ELR (cell line): Measurements from ENCODE around the gene CFAP74.
A peak's percentile ranks its signal among the peaks of the same experiment; 100 is the strongest.

ENCODE experiments used
- DNase-seq: peaks from one replicate; pipeline ENCODE4 v3.0.0-alpha.2; 2015; ENCODE audit warnings: low read depth

Gene CFAP74

DNA sequence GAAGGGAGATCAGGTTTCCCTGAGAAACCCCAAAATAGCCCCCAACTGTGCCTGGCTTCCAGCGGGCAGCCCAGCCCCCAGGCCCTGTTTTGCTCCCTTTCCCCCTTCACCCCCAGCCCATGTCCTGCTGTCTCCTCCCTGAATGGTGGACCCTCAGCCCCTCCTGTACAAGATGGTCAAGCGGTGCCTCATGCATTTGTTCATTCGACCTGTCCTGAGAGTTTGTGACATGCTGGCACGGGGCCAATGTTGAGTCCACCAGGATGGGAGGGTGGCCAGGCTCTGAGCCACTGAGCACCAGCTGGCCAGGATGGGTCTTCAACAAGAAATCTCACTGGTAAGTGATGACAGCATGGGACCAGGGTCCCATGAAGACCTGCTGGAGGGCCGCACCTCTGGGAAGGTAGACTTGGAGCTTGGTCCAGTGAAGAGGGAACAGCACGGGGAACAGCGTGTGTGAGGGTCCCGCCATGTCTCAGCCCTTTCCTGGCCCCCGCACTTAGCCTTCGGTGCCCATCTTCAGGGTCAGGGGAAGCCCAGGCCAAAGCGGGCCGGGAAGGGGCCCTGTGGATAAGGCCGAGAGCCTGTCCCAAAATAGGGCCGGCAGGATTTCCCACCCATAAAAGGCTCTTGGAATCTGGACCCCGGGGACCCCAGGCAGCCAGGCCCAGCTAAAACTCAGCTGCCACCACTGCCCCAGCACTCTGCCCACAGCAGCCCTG, 88.5 kb downstream of the CFAP74 start, which contains the start of gene CALML6:
Gene CALML6 (plus strand): TSS at position 290 of the 722 bp plus-strand sequence. CDS start 21 bp downstream, at position 311.
- DNase-seq: no peak

DNA sequence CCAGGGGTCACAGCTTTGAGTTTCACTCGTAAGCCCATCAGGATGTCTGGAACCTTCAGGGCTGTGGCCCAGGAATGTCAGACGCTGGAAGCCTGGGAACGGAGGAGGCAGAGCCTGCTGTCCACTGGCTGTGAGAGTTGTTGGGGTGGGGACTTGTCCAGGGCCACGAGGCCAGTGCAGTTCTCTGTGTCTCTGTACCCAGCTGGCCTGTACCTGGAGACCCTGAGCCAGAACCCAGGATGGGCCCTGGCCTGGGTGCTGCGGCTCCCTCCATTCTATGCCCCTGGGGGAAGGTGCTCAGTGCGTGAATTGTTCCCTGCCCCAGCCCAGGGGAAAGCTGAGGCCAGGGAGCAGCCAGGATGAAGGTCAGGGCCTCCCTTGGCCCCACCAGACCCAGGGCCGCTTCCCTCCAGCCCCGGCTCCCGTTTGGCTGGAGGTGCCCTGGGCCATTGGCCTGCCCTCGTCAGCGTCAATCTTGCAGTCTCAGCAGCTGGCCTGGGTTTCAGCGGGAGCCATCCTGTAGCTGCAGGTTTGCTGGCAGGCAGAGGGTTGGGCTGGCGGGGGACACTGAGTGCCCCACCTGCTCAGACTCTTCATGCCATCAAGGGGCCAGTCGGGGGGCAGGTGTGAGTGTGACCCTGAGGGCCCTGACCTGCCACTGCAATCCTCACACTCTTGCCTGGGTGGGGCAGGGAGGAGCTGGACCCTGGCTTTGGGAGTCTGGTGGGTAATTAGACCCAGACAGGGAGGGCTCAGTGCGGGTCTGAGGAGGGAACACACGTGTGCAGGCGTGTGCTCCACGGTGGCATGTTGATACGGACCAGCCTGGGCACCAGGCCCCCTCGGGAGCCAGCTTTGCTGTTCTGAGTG, 89.2 kb downstream of the CFAP74 start:
- DNase-seq: no peak

DNA sequence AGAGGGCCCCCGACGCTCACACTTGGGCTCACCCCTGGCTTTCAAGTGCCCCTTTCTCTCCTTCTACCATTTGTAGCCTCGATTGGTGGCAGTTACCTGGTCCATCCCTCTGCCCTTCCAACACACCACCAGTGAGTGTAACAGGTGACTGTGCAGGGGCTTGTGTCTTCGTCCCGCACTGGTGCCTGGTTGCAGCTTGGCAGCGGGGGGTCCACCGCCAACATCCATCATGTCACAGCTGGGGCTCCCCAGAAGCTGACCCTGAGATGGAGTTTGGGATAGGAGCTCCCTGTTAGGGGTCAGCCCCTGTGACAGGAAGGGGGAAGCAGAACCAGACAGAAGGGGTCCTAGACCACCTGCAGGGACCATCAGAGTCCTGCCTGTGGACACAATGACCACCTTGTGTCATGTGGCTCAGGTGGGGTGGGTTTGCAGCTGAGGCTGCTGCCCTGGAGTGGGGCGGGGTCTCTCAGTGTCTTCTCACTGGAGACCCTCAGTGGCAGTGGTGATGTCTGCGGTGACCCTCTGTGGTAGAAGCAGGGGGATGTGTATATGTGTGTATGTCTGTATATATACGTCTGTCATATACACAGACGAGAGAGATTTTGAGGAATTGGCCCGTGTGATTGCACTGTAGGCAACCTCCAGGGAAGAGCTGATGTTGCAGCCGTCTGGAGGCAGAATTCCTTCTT, 92.1 kb downstream of the CFAP74 start:
- no peak for DNase-seq

DNA sequence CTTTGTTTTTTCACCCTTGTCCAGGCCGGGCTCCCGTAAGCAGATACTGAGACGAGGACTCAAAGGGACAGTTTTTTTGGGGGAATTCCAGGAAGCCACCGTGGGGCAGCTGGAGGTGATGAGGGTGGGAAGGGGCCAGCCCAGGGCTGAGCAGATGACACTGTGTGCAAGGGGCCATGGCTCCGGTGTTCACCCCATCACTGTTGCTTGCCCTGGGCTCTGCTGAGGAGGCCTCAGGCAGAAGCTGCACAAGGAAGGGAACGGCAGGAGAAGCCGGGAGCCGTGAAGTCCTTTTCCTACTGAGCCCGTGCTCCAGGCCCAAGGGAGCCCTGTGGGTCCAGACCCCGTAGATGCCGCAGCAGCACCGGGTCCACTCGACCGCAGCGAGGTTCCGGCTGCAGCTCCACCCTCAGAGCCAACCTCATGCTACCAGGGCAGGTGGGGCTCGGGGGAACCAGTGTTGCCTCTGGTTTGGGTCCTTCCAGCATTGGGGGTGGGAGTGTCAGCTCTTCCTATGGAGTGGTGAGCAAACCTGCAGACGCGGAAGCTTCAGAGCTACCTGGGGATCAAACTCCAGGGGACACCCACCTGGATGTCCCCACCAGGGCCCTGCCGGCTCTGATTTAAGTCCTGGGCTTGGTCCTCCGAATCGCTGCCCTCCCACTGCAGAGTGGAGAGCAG, 92.8 kb downstream of the CFAP74 start:
- DNase-seq: no peak

DNA sequence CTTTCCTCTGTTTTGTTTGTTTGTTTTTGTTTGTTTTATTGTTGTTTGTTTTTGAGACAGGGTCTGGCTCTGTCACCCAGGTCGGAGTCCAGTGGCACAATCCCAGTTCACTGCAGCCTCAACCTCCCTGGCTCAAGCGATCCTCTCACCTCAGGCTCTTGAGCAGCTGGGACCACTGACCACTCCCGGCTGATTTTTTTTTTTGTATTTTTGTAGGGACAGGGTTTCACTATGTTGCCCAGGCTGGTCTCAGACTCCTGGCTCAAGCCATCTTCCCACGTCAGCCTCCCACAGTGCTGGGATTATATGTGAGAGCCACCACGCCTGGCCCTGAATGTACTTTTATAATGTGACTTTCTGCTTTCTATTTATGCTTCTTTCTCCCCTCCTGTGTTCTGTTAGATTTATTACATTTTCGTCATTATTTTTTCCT, 93.5 kb downstream of the CFAP74 start:
- DNase-seq: no peak

DNA sequence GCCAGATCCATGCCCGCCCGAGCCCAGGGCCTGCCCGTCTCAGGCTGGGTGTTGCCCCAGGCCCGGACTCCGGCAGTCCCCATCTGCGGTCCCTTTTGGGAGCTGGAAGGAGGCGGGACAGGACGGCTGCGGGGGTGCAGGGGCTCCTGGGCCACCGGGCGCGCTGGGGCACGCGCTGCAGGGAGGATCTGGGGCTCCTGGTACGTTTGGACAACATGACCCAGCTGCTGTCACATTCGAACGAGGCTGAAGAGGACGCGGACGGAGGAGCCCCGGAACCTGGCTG, 95.1 kb downstream of the CFAP74 start:
- no peak for DNase-seq

DNA sequence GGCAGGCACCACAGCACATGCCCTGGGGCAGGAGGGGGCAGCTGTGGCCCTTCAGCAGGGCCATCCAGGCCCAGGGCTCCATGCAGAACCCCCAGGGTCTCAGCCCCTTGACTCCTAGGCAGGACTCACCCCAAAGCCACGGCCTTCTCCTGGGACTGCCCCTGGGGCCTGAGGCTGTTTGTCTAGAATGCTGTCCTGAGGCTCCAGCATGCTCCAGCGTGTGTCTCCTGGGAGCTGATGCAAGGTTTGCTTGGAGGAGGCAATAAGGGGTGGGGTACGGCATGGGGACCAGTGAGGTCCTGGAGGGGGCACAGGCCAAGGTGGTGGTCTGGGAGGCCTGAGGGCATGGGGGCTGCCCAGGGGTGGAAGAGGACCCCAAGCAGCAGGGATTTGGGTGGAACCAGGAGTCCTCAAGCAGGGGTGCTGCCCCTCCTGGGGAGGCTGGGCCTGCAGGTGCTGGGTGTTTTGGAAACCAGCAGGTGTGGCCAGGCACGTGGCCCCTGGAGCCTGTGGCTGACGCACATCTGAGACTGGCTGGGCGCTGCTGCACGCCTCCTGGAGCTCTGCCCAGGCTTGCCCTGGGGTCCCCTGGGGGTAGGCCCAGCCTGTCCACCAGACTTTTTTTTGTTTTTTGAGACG, 96.4 kb downstream of the CFAP74 start:
- no peak for DNase-seq

DNA sequence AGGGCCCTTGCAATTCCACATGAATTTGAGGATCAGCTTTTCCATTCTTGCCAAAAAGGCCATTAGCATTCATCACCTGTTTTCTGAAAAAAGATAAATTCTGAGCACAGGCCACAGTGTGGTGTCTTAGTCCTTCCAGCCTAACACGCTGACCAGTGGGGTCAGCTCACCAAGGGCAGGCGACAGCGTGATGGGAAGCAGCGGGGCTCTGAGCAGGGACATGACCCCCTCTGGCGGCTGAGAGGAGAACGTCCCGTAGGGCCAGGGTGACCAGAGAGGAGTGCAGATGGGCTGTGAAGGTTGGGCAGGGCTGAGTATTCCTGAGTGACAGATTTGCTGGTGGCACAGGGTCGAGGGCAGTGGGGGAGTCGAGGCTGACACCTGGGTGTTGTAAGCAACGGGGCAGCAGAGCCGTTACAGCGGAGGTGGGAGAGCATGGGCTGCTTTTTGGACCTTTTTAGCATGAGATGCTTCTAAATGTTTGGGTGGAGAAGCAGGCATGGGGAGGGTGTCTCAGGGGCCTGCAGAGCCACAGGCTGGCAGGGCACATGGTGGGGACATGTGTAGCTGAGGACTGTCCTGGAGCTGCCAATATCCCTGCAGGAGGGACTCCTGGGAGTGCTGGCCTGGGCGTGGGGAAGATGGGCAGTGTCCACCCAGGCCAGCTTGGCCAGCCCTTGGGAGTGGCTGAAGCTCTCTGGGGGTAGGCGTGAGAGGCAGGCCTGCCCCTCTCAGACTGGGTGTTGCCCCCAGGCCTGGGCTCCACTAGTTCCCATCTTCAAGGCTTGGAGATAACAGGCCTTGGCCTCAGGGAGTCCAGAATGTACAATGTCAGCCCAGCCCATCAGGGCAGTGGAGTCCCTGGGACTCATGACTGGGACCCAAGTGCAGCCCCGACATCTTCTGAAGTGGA, 97.1 kb downstream of the CFAP74 start:
- peak; percentile 85 for DNase-seq

DNA sequence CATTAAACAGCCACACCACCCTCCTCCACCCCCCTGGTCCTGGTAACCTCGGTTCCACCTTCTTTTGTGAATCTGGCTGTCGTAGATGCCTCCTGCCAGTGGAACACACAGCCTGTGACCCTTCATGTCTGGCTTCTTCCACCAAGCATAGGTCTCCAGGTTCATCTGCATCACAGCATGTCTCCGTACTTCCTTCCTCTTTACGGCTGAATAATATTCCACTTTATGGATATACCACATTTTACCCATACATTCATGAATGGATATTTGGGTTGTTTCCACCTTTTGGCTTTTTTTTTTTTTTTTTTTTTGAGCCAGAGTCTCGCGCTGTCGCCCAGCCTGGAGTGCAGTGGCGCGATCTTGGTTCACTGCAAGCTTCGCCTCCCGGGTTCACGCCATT, 100.4 kb downstream of the CFAP74 start:
- no peak for DNase-seq

DNA sequence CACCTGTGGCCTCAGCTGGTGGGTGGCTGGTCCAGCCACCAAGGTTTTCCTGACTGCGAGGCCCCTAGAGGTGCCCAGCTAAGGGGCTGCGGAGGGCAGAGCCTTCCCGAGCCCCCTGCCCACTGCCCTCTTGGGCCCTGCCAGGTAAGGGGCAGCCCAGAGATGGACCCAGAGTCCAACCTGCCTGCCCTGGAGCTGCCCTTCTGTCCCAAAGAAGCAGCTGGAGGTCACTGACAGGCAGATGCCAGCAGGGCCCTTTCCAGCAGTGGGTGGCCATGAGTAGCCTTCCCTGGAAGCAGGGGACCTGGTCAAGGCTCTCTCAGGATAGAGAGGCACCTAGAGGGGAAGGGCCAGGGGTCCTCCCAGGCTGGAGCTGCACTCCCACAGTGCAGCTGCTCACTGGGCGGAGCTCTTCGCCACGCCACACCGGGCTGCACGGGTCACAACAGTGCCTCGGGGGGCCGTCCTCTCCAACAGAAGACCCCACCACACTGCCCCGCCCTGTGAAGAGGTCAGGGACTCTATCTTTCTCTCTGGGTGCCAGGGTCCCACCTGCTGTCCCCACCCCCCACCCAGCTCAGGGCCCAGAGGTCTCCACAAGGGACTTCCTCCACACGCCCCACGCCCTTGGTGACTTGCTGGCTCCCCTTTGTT, 101.8 kb downstream of the CFAP74 start:
- DNase-seq: no peak

DNA sequence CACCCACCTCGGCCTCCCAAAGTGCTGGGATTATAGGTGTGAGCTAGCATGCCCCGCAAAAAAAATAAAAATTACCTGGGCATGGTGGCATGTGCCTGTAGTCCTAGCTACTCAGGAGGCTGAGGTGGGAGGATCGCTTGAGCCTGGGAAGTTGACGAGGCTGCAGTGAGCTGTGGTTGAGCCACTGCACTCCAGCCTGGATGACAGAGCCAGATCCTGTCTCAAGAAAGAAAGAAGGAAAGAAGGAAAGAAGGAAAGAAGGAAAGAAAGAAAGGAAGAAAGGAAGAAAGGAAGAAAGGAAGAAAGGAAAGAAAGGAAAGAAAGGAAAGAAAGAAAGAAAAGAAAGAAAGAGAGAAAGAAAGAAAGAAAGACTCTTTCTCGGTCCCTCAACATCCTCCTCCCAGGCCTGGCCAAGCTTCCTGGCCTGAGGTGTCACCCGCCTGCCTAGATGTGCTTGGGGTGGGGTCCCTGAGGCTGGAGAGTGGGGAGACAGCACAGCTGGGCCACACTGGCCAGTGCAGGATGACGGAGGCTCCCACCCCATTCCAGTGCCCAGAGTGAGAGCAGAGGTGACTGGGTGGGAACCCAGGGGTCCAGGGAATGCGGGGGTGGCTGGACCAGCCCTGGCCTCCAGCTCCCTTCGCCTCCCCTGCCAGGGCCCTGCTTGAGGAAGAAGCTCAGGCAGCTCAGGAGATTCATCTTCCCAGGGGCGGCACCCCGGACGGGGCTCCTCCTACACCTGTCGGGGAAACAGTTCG, 102.5 kb downstream of the CFAP74 start:
- DNase-seq: no peak

DNA sequence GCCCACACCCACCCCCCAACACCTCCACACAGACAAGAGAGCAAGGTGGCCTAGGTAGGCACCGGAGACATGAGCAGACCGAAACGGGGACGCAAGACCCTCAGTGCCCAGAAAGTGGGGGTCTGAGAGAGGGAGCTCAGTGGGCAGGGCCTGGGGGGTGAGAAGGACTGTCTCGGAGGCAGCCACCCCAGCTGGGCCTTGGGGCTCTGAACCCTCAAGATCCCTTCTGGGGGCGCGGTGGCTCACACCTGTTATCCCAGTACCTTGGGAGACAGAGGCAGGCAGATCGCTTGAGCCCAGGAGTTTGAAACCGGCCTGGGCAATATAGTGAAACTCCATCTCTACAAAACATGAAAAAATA, 103.6 kb downstream of the CFAP74 start:
- DNase-seq: no peak

DNA sequence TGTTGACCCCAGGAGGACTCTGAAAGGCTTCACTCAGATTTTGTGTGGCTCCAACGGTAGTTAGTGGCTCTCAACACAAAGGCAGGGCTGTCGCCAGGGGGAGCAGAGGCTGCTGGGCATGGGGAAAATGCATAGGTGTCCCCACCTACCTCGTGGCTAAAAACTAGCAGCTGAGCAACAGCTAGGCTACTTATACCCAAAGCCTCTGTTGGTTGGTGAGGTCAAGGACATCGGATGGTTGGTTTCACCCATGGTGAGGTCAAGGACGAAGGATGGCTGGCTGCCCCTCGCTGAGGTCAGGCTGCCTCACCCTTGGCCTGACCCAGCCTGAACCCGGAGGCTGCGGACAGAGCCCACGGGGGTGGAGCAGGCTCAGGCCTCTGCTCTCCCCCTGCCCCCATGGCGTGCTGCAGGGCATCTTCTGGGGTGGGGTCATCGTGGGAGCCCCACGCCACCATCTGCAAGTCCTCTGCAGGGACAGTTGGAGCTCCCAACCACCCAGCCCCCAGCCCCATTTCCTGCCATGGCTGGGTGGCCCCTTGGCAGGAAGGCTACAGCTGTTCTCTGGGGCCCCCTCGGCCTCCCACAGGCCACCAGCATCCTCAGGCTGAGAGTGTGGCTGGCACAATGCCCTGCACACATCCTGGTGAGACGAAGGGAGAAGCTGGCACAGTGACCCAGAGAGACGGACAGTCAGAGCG, 104.2 kb downstream of the CFAP74 start:
- no peak for DNase-seq

DNA sequence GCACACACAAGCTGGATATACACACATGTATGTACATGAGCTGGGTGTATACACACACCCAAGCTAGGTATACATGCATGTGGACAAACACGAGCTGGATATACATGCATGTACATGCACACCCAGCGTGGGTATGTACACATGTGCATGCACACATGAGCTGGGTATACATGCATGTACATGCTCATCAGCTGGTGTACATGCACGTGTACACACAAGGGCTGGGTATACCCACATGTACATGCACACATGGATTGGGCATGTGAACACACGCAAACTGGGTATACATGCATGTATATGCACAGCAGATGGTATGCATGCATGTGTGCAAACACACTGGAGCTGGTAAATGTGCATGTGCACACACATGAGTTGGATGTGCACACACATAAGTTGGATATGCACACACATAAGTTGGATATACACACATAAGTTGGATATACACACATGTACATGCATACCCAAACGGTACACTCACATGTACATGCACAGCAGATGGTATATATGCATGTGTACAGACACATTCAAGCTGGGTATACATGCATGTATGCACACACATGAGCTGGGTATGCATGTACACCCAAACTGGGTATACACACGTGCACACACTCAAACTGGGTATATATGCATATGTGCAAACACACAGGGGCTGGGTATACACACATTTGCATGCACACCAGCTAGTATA, 105.2 kb downstream of the CFAP74 start:
- DNase-seq: no peak

DNA sequence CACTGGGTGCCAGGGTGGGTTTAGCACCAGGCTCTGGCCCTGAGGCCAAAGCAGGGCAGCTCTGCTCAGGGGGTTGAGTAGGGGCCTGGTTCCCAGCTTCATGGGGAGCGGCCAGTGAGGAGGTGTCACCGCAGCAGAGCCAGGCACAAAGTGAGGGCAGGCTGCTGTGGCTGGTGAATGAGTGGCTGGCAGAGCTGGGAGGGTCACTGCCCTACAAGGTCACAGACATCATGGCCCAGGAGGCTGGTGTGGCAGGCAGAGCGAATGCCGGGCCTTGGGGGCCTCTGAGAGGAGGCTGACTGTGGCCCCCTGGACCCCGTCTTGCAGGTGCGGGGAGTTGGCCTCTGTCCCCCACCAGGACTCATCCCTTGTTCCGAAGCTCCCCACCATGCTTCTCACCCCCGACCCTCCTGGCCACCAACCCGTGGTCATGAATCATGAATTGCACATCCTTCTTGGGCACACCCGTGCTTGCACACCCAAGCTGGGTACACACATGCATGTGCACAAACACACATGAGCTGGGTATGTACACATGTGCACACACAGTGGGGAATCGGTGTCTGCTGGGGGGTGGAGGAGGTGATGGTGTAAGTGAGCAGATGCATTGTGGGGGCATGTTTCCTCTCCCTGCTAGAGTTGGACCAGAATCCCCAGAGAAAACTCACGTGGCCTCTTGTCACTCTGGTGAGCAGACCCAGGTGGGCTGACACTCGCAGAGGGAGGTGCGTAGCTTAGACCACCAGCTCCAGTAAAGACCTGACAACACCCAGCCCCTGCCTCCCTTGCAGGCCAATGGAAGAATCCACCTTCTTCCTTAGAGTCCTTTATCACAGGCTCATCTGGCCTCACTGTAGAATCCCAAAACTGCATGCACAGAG, 107.9 kb downstream of the CFAP74 start:
- no peak for DNase-seq

DNA sequence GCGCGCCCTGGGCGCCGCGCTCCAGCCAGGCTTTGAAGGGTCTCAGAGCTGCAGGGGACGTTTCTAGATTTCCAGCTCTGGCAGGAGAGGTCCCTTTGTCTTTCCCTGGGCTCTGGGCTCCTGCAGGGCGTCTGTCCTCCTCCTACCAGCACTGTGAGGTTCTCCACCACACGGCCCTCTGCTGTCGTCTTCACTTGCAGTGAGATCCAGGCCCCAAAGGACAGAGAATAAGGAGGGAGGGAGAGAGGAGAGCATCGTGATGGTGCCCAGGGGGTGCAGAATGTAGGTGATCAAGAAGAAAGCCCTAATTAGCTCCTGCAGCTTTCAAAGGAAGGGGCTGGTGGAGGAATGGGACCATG, 108.5 kb downstream of the CFAP74 start:
- DNase-seq: no peak

DNA sequence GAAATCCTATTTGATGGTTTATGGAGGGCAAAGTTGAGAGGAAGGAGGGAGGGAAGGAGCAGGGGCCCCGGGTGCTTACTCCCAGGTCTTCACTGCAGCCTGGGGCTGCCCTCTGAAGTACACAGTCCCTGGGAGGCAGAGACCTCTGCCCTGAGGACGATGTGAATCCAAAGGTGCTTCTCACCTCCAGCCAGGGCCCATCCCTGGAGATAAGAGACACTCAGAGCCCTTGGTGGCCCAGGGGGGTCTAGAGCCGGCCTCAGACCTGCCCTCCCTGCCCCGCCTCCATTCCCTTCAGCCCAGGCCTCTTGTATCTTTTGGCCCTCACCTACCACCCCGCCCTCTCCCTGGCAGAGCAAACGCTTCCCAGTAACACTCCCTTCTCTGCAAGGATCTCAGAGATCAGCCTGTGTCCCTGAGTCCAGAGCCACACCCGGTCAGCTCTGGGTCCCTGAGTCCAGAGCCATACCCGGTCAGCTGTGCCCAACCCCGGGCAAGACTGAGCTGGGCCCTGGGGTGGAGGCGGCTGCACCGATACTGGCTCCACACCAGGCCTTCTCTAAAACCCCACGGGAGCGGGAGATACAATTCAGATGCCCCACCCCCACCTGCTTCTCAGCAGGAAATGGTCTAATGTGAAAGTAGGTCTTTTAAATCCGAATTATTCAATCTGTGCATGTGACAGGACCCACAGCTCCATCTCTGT, 109.1 kb downstream of the CFAP74 start:
- no peak for DNase-seq
